GM18517 (cell line): Measurements from ENCODE around the gene CSGALNACT2.
"Not testable (repeated sequence)": the region's sequence is repeated elsewhere in the genome, so short reads cannot be mapped to it uniquely, and the experiment has no call there.

Source experiments
- ATAC-seq: cut with Tn5 transposase; IDR thresholded peaks from one replicate; pipeline ENCODE4 v1.9.1; 2021; ENCODE audit warnings: mild to moderate bottlenecking, moderate library complexity; ENCODE audit not compliant: unreplicated experiment

Gene CSGALNACT2

GRCh38 chr10:43138021-43138756 is at the start of gene CSGALNACT2:
Gene CSGALNACT2 (plus strand): TSS chr10:43138445. CDS start chr10:43155150, 16,705 bp downstream.
- peak; percentile 56 for ATAC-seq

GRCh38 chr10:43089519-43089918 is 48.7 kb upstream of the CSGALNACT2 start:
- no peak for ATAC-seq

- no peak for ATAC-seq
These were observed 48.1 kb upstream of the CSGALNACT2 start for GRCh38 chr10:43090188-43090587.

- ATAC-seq, result no peak
These were observed 47.6 kb upstream of the CSGALNACT2 start for GRCh38 chr10:43090664-43091063.

GRCh38 chr10:43091846-43092245 is 46.4 kb upstream of the CSGALNACT2 start:
- no peak for ATAC-seq

GRCh38 chr10:43093423-43094076 is 44.7 kb upstream of the CSGALNACT2 start:
- ATAC-seq, result no peak

- no peak for ATAC-seq
These were observed 44.2 kb upstream of the CSGALNACT2 start for GRCh38 chr10:43094085-43094484.

GRCh38 chr10:43099339-43099738 is 38.9 kb upstream of the CSGALNACT2 start:
- ATAC-seq, result not testable (repeated sequence)

- no peak for ATAC-seq
These were observed 38.3 kb upstream of the CSGALNACT2 start for GRCh38 chr10:43099928-43100327.

GRCh38 chr10:43100366-43100765 is 37.9 kb upstream of the CSGALNACT2 start:
- ATAC-seq, result no peak

- no peak for ATAC-seq
These were observed 36.0 kb upstream of the CSGALNACT2 start for GRCh38 chr10:43102063-43102828.

- peak; percentile 81 for ATAC-seq
These were observed 32.9 kb upstream of the CSGALNACT2 start for GRCh38 chr10:43105102-43105955.

- ATAC-seq, result no peak
These were observed 32.4 kb upstream of the CSGALNACT2 start for GRCh38 chr10:43105956-43106229.

- ATAC-seq, result no peak
These were observed 31.8 kb upstream of the CSGALNACT2 start for GRCh38 chr10:43106256-43107091.

- no peak for ATAC-seq
These were observed 29.3 kb upstream of the CSGALNACT2 start for GRCh38 chr10:43108951-43109350.

GRCh38 chr10:43109671-43110249 is 28.5 kb upstream of the CSGALNACT2 start:
- ATAC-seq, result no peak

GRCh38 chr10:43110338-43111071 is 27.7 kb upstream of the CSGALNACT2 start:
- peak; percentile 70 for ATAC-seq

- no peak for ATAC-seq
These were observed 27.1 kb upstream of the CSGALNACT2 start for GRCh38 chr10:43111101-43111500.
